ENCODE results near the gene CD7.

The CD7 gene

DNA sequence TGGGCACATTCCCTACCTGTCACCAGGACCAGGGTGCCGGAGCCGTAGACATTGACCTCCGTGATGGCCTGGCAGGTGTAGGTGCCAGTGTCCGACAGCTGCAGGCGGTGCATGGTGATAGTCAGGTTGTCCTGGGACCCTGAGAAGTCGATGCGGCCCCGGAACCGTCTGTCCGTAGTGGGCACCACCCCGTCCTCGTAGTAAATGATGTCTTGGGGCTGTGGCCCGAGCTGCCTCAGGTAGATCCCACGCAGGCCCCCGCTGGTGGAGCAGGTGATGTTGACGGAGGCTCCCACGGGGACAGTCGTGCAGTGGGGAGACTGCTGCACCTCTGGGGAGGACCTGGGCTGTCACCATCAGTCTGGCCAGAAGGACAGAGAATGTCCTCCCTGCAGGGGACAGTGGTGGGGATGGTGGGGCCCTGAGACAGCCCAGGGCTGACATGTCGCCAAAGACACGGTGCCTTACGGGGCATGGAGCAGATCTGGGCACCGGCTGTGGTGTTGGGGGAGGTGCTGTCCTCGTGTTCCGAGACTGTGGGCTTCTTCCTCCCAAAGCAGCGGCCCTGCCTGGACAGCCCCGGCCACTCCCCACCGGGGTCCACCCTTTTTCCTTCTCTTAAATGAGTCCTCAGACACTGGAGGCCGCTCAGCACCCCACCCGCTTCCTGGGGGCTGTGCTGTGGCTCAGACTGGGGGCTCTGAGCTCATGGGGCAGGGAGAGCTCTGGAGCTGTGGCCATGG lies 586 bp downstream of the CD7 start:
- Histone ChIP-seq H2AFZ (ENCODE audit: low read depth, low read length, severe bottlenecking) (no peak overlapping the region), H3K4me3 (ENCODE audit: insufficient read depth, low read length, poor library complexity, severe bottlenecking) (no peak overlapping the region), H3K9me3 (ENCODE audit: insufficient read depth, low read length) (no peaks in the 10 kb centered on the region), H3K27ac (ENCODE audit: low read depth, low read length) (no peak overlapping the region), H3K36me3 (ENCODE audit: low read length) (no peaks in the 10 kb centered on the region), H4K20me1 (ENCODE audit: low read depth, low read length) (no peaks in the 10 kb centered on the region), H3K79me2 (ENCODE audit: insufficient read depth, low read length) (no peaks in the 10 kb centered on the region), H3K9ac (ENCODE audit: low read length) (no peak overlapping the region), H3F3A (ENCODE audit: insufficient read depth) (no peaks in the 10 kb centered on the region), H3K27me3 (ENCODE audit: low read length) (no peaks in the 10 kb centered on the region), H3K9me2 (replicated peaks; ENCODE audit: insufficient read depth, low read length) (no peaks in the 10 kb centered on the region), H3K4me2 (ENCODE audit: low read depth, low read length, poor library complexity, severe bottlenecking) (no peak overlapping the region)
- no peak for TF ChIP-seq EZH2phosphoT487 (conservative IDR thresholded peaks at IDR 0.05; ENCODE audit: low read length)
- TF ChIP-seq CTCF (IDR thresholded peaks at IDR 0.05; ENCODE audit: insufficient read depth, low read length, poor library complexity, severe bottlenecking): no peak

- no peaks in the 10 kb centered on the region for H3K79me2 ChIP-seq (ENCODE audit: insufficient read depth, low read length)
- no peaks in the 10 kb centered on the region for H3K9me3 ChIP-seq (ENCODE audit: insufficient read depth, low read length)
- no peak overlapping the region for H3K9ac ChIP-seq (ENCODE audit: low read length)
- no peak for TF ChIP-seq CTCF (IDR thresholded peaks at IDR 0.05; ENCODE audit: insufficient read depth, low read length, poor library complexity, severe bottlenecking)
- TF ChIP-seq EZH2phosphoT487 (conservative IDR thresholded peaks at IDR 0.05; ENCODE audit: low read length): no peak
- no peaks in the 10 kb centered on the region for H4K20me1 ChIP-seq (ENCODE audit: low read depth, low read length)
- no peaks in the 10 kb centered on the region for H3F3A ChIP-seq (ENCODE audit: insufficient read depth)
- H3K36me3 ChIP-seq (ENCODE audit: low read length): no peaks in the 10 kb centered on the region
- no peaks in the 10 kb centered on the region for H3K9me2 ChIP-seq (replicated peaks; ENCODE audit: insufficient read depth, low read length)
- H3K4me2 ChIP-seq (ENCODE audit: low read depth, low read length, poor library complexity, severe bottlenecking): no peak overlapping the region
- H3K27me3 ChIP-seq (ENCODE audit: low read length): no peaks in the 10 kb centered on the region
- H2AFZ ChIP-seq (ENCODE audit: low read depth, low read length, severe bottlenecking): no peak overlapping the region
- no peak overlapping the region for H3K4me3 ChIP-seq (ENCODE audit: insufficient read depth, low read length, poor library complexity, severe bottlenecking)
- H3K27ac ChIP-seq (ENCODE audit: low read depth, low read length): no peak overlapping the region
Measured at GRCh38 chr17:82315703-82316358, 1.6 kb downstream of the CD7 start.

DNA sequence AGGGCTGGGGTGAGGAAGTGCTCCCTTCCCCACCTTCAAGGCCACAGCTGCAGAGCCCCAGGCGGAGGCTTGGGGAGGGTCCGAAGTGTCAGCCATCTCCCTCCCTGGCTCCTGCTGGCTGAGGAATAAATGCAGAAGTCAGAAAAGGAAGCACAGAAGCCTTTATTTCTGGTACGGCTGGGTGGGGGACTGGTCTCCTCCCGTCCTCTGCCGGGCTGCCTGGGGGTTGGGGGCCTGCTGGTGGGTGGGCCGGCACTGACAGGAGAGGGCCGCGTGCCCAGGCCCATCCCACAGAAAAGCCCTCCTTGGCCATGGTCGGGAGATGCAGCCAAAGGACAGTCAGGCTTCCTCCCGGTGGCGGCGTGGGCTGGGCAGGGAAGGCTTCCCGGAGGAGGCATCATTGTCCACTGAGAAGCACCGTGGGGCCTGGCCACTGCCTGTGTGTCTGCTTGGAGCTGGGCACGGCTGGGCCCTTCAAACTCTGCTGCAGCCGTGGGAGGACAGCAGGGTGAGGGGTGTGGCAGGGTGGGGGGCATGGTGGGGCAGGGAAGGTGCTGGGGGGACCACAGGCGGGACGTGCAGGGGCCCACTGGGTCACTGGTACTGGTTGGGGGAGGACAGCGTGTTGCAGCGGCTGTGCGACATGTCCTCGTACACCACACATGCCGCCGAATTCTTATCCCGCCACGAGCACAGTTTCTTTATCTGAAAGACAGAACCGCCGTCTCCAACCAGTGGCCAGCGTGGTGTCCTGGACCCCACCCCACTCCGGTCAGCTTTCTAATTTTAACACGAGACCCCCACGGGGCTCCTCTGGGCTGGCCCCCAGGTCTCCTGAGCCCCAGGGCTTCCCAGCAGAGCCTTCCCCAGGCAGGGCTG lies 2.4 kb downstream of the CD7 start:
- Histone ChIP-seq H3K27ac (ENCODE audit: low read depth, low read length) (no peak overlapping the region), H3K9me3 (ENCODE audit: insufficient read depth, low read length) (no peaks in the 10 kb centered on the region), H3K4me2 (ENCODE audit: low read depth, low read length, poor library complexity, severe bottlenecking) (no peak overlapping the region), H3K79me2 (ENCODE audit: insufficient read depth, low read length) (no peaks in the 10 kb centered on the region), H4K20me1 (ENCODE audit: low read depth, low read length) (no peaks in the 10 kb centered on the region), H3F3A (ENCODE audit: insufficient read depth) (no peaks in the 10 kb centered on the region), H3K4me3 (ENCODE audit: insufficient read depth, low read length, poor library complexity, severe bottlenecking) (no peak overlapping the region), H3K27me3 (ENCODE audit: low read length) (no peaks in the 10 kb centered on the region), H3K9ac (ENCODE audit: low read length) (no peak overlapping the region), H3K9me2 (replicated peaks; ENCODE audit: insufficient read depth, low read length) (no peaks in the 10 kb centered on the region), H3K36me3 (ENCODE audit: low read length) (no peaks in the 10 kb centered on the region), H2AFZ (ENCODE audit: low read depth, low read length, severe bottlenecking) (no peak overlapping the region)
- TF ChIP-seq CTCF (IDR thresholded peaks at IDR 0.05; ENCODE audit: insufficient read depth, low read length, poor library complexity, severe bottlenecking): no peak

All from SU-DHL-6 (cell line).